Measurements from ENCODE around the gene CDKN1C. TPM values are rescaled to one million over a fixed set of nuclear protein-coding genes. Genes with fewer than 3 reads are reported as not detected.

The CDKN1C gene
- total RNA-seq, 1 donor from 2014 or later = 1.4 TPM

GRCh38 chr11:2848497-2848896, 37.1 kb downstream of the CDKN1C start:
- no peak for DNase-seq
- intact Hi-C loops (cut with micrococcal nuclease) = no loop called here
- Mint-ChIP-seq H3K9me3 (no peaks in the 10 kb centered on the region), H3K27me3 (no peaks in the 10 kb centered on the region), H3K4me3 (no peak overlapping the region), H3K27ac (no peak overlapping the region), H3K4me1 (no peaks in the 10 kb centered on the region), H3K36me3 (ENCODE audit: low read depth) (no peaks in the 10 kb centered on the region)
- ChIA-PET POLR2A (no interaction called here), CTCF (no interaction called here)
- TF ChIP-seq CTCF (IDR thresholded peaks at IDR 0.05) = no peak
- ATAC-seq (ENCODE audit: low read depth) = no peak

GRCh38 chr11:2847561-2847960, 38.0 kb downstream of the CDKN1C start:
- H3K4me3 Mint-ChIP-seq = no peak overlapping the region
- no peak for ATAC-seq (ENCODE audit: low read depth)
- no peaks in the 10 kb centered on the region for H3K4me1 Mint-ChIP-seq
- ChIA-PET CTCF (no interaction called here), POLR2A (no interaction called here)
- intact Hi-C loops (cut with micrococcal nuclease) = no loop called here
- no peak overlapping the region for H3K27ac Mint-ChIP-seq
- DNase-seq = no peak
- no peaks in the 10 kb centered on the region for H3K9me3 Mint-ChIP-seq
- no peaks in the 10 kb centered on the region for H3K36me3 Mint-ChIP-seq (ENCODE audit: low read depth)
- TF ChIP-seq CTCF (IDR thresholded peaks at IDR 0.05) = no peak
- H3K27me3 Mint-ChIP-seq = no peaks in the 10 kb centered on the region

GRCh38 chr11:2846470-2846869, 39.1 kb downstream of the CDKN1C start:
- ATAC-seq (ENCODE audit: low read depth) = no peak
- H3K9me3 Mint-ChIP-seq = no peaks in the 10 kb centered on the region
- ChIA-PET CTCF (no interaction called here), POLR2A (no interaction called here)
- no peak overlapping the region for H3K27ac Mint-ChIP-seq
- no peaks in the 10 kb centered on the region for H3K27me3 Mint-ChIP-seq
- TF ChIP-seq CTCF (IDR thresholded peaks at IDR 0.05) = no peak
- H3K36me3 Mint-ChIP-seq (ENCODE audit: low read depth) = no peaks in the 10 kb centered on the region
- DNase-seq = no peak
- no peak overlapping the region for H3K4me3 Mint-ChIP-seq
- no peaks in the 10 kb centered on the region for H3K4me1 Mint-ChIP-seq
- intact Hi-C loops (cut with micrococcal nuclease) = no loop called here

GRCh38 chr11:2846056-2846455, 39.5 kb downstream of the CDKN1C start:
- CTCF ChIA-PET = no interaction called here
- POLR2A ChIA-PET = no interaction called here
- H3K36me3 Mint-ChIP-seq (ENCODE audit: low read depth) = no peaks in the 10 kb centered on the region
- H3K4me1 Mint-ChIP-seq = no peaks in the 10 kb centered on the region
- DNase-seq (no peak), ATAC-seq (ENCODE audit: low read depth) (no peak)
- TF ChIP-seq CTCF (IDR thresholded peaks at IDR 0.05) = no peak
- no peak overlapping the region for H3K4me3 Mint-ChIP-seq
- H3K27ac Mint-ChIP-seq = no peak overlapping the region
- intact Hi-C loops (cut with micrococcal nuclease) = no loop called here
- no peaks in the 10 kb centered on the region for H3K27me3 Mint-ChIP-seq
- H3K9me3 Mint-ChIP-seq = no peaks in the 10 kb centered on the region

GRCh38 chr11:2844996-2845395, 40.6 kb downstream of the CDKN1C start:
- no peaks in the 10 kb centered on the region for H3K36me3 Mint-ChIP-seq (ENCODE audit: low read depth)
- ATAC-seq (ENCODE audit: low read depth) (no peak), DNase-seq (no peak)
- no peaks in the 10 kb centered on the region for H3K9me3 Mint-ChIP-seq
- no peak overlapping the region for H3K4me3 Mint-ChIP-seq
- no peak overlapping the region for H3K27ac Mint-ChIP-seq
- no peak for TF ChIP-seq CTCF (IDR thresholded peaks at IDR 0.05)
- CTCF ChIA-PET = no interaction called here
- H3K27me3 Mint-ChIP-seq = no peaks in the 10 kb centered on the region
- H3K4me1 Mint-ChIP-seq = no peaks in the 10 kb centered on the region
- POLR2A ChIA-PET = no interaction called here
- intact Hi-C loops (cut with micrococcal nuclease) = no loop called here

Data from activated B cell treated with CpG ODN at 0.5 μM for 24 hours (primary cell).